ENCODE measurements around the gene NARS2.

NARS2 gene

DNA sequence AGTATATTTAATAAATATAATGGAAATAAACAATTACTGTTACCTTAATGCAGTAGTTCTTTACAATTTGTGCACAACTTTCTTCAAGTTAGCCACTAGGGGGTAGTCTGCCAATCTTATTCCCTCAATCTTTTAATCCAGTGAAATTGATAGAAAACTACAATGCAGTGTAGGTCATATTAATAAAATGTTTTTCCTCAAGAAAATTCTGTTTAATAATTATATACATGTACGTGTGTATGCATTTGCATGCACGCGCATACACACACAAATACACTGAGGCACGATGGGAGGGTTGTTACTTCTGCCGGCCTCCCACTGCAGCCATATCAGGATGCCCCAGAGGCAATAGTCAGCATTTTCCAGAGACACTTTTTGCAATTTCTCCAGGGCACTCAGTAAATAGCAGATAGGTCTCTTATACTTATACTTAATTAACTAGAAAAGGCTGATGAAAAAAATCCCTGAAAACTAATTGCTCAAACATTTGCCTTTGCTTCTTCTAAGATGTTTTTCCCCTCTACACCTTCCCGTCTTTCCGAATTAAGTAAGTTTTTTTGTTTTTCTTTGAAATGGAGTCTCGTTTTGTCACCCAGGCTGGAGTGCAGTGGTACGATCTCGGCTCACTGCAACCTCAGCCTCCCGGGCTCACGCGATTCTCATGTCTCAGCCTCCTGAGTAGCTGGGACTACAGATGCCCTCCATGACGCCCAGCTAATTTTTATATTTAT is 160.2 kb downstream of the NARS2 start:
- DNase-seq (ENCODE audit: low spot score) = no peak

DNA sequence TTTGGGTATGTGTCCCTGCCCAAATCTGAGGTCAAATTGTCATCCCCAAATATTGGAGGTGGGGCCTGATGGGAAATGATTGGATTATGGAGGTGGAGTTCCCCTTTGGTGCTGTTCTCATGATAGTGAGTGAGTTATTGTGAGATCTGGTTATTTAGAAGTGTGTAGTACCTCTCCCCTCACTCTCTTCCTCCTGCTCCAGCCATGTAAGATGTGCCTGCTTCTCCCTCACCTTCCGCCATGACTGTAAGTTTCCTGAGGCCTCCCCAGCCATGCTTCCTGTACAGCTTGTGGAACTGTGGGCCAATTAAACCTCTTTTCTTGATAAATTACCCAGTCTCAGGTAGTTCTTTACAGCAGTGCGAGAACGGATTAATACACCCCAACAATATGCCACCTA is 166.0 kb downstream of the NARS2 start:
- DNase-seq (ENCODE audit: low spot score) = no peak

DNA sequence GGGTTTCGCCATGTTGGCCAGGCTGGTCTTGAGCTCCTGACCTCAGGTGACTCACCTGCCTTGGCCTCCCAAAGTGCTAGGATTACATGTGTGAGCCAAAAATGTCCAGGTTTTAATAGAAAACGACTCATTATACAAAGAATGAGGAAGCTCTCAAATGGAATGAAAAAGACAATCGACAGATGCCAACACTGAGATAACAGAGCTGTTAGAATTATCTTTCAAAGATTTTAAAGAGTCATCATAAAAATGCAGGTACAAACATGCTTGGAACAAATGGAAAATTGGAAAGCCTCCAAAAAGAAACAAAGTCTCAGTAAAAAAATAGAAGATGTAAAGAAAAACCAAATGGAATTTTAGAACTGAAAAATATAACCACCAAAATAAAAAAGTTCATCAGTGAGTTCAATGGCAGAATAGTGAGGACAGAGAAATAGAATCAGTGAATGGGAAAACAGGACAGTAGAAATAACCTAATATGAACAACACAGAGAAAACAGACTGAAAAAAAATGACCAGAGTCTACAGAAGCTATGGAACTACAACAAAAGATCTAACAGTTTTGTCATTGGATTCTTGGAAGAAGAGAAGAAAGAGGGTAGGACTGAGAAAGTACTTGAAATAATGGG is 168.0 kb downstream of the NARS2 start:
- DNase-seq (ENCODE audit: low spot score) = no peak

DNA sequence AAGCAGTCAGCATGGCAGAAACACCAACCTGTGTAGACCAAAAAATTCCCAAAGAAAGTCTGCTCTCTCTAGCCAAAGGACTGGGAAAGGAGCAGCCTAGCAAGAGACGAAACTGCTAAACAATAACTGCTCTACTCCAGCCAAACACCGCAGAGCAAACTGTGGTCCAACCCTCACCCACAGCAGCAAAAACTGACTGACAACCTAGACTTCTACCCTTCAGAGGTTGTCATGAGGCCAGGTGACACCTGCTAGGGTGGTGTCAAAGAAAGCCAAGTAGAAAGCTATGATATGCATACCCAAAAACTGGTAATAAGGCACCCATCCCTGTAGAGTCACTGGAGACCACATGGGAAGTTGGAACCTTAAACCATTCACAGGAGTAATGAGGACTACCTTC is 168.9 kb downstream of the NARS2 start:
- DNase-seq (ENCODE audit: low spot score) = no peak

DNA sequence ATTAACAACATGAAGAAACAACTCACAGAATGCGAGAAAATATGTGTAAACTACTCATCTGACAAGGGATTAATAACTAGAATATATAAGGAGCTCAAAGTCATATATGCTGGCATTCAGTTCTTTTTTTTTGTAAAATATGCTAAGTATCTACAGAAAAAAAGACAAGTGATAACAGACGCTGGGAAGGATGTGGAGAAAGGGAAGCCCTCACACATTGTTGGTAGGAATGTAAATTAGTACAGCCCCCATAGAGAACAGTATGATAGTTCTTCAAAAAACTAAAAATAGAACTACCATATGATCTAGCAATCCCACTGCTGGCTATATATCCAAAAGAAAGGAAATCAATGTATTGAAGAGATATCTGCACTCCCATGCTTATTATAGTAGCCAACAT is 170.9 kb downstream of the NARS2 start:
- DNase-seq (ENCODE audit: low spot score) = no peak

DNA sequence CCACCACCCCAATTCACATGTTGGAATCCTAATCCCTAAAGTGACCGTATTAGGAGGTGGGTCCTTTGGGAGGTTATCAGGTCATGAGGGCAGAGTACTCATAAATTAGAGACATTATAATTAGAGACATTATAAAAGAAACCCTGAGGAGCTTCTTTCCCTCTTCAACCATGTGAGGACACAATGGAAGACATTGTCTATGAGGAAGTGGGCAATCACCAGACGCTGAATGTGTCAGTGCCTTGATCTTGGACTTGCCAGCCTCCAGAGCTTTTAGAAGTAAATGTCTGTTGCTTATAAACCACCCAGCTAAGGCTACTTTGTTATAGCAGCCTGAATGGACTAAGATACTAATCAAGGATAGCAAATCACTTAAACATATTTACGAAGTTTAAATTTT is 171.8 kb downstream of the NARS2 start:
- no peak for DNase-seq (ENCODE audit: low spot score)

DNA sequence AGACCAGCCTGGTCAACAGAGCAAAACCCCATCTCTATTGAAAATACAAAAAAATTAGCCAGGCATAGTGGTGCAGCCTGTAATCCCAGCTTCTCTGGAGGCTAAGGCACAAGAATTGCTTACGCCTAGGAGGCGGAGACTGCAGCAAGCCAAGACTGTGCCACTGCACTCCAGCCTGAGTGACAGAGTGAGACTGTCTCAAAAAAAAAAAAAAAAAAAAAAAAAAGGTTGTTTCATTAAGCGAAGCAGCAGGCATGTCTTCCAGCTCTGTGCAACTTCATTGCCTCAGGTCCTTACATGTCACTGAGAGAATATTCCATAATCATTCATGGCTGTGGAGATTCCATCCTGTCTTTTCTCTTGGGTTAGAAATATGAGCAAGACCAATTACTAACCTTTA is 174.0 kb downstream of the NARS2 start:
- no peak for DNase-seq (ENCODE audit: low spot score)

DNA sequence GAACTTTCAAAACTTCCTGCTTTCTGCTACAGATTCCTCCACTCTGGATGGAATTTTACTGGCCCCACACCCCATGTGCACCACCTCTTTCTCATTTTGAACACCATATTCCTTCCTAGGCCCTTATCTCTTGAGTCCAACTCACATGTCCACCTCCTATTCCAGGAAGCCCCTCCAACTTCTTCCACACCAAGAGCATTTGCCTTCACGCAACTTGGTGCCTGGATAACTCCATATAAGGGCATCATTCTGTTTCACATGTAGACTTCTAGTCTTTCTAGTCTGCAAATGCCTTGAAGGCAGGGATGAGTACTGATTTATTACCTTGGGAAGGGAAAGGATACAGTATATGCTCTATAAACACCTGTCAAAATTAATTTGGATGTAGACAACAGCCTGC is 174.5 kb downstream of the NARS2 start:
- no peak for DNase-seq (ENCODE audit: low spot score)

DNA sequence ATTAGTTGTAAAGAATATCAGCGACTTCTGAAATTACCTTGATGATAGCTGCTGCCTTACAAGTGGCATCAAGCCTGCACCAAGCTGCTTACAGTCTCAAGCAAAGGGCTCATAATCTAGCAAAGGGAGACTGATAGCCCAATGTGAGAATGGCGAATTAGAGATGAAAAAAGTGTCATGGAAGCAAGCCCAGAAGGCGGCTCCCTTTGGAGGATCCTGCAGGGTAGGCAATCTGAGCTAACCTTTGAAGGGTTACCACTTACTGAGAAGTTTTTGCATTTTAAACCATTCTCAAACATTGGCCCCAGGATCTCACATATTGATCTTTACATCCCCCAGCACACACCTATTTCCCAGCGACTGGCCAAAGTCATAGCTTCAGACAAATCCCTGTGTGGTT is 175.5 kb downstream of the NARS2 start:
- no peak for DNase-seq (ENCODE audit: low spot score)

DNA sequence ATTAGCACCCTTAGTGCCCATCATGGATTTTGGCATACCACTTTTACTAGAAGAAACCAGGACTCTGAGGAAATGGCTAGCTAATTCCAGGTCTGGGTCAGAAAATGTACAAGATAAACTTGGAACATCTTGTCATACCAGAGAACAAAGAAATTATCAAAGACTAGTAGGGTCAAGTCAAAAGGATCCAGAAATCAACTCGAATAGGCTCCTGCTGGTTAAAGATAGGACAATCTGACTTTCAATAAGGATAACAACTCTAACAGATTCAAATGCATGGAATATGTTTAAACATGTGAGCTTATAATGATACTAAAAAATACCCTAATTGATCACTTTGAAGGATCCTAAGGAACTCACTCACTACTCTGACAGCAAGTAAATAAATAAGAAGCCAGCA is 175.9 kb downstream of the NARS2 start:
- DNase-seq (ENCODE audit: low spot score) = no peak

DNA sequence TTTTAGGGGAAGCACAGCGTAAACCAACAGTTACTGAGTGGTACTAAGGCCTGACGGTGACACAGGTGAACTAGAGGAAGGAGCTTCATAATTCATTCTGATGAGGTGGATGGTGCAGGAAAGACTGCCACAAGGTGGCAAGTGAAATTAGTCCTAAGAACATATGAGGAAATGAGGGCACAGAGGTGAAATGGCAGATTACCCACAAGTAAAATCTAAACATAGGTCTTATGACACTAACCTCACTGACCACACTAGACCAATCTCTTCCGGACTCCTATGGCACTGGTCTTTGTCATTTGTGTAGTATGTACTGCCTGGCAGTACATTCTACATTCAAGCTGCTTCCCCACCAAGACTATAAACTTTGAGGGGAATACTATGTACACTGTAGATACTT is 177.3 kb downstream of the NARS2 start:
- no peak for DNase-seq (ENCODE audit: low spot score)

DNA sequence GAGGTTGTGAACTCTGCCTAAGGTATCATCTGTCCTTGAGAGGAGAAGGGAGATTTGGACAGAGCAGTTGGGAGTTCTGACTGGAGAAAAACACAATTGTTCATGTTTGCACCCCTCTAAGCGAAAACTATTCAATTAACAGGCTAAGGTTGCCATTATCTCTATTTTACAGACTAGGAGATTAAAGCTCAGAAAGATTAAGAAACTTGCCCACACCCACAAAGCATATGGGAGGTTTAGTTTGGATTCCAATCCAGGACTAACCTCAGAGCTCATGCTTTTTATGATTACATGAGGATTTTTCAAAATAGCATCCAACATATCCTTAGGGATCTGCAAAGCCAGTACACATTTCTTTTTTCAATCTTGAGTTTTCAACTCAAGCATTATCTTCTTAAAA is 179.1 kb downstream of the NARS2 start:
- DNase-seq (ENCODE audit: low spot score) = no peak

DNA sequence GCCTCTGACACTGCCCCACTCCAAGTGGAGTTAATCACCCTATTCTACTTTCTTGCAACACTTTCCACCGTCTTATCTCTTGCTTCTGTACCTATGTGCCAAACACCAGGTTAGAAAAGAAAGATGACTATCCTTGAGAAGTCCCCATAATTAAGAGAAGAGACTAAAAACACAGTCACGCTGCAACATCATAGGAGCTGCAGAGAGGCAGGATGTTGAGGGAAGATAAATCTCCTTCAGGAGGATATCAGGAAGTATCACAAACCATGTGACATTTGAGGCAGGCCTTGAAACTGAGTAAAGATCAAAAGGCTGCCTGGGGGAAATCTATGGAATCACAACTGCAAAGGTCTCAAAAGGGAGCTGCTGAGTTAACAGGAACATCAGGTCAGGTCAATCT is 181.8 kb downstream of the NARS2 start:
- no peak for DNase-seq (ENCODE audit: low spot score)

DNA sequence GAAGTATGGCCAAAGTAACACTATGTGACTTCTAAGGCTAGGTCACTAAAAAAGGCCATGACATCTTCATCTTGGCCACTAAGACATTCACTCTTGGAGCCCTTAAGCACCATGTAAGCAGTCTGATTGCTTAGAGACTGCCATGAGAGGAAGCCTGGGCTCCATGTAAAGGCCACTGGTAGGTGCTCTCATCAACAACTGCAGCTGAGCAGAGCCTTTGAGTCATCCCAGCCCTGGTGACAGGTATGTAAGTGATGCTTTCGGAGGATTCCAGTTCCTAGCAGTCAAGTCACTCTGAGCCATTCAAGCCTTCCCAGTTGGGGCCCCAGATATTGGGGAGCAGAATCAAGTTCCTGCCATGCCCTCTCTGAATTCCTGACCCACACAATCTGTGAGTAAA is 183.2 kb downstream of the NARS2 start:
- no peak for DNase-seq (ENCODE audit: low spot score)

DNA sequence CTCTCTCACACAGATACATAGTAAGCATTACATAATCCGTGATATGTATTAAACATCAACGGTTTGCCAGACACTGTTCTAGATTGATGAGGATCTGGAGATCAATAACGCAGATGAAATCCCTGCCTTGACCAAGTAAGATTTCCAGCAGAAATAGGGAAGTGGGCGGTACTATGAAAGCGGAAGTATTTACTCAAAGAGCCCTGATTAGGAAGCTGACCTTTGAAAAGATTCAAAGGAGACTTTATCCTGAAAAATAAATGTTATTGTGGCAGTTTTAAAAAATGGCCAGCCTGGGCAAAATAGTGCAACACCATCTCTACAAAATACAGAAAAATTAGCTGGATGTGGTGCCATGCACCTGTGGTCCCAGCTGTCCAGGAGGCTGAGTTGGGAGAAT is 183.9 kb downstream of the NARS2 start:
- no peak for DNase-seq (ENCODE audit: low spot score)

DNA sequence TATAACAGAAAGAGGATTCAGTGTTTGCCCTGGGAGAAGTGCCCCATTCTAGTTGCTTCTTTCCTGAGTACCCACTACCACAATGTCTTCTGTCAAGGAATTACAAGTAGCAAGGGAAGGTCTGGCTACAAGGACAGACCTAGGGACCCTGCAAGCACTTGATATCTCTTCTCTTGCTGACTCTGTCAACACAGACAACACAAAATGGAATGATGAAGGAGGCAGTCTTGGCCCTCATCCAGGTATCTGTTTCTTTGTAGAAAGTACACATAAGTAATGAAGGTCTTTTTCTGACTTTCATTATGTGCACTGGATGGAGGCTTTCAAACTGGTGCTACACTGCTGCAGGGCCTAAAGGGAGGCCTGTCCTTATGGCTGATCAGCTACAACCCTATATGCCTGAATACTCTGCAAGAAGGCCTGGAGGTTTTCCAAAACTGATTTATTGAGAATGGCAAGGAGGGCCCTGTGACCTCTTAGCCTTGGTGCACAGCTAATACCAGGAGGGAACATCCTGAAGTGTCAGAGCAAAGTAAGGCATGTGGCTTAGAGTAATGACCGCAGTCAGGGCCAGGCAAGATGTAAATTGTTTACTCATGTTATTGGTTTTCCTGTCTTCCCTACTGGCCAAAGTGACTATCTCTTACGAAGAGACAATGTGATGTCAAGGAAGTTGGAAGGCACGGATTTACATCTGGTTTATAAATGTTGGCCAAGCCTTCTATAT is 188.3 kb downstream of the NARS2 start:
- no peak for DNase-seq (ENCODE audit: low spot score)

All from ecto neural progenitor cell (in vitro differentiated cells).